Prostate gland (tissue), 2 donors: Measurements from ENCODE around the gene GALNT11.

Experiments
- POLR2A ChIP-seq: fragments of 450-650 bp; IDR thresholded peaks from one replicate; pipeline ENCODE4 v1.6.1; 2016; ENCODE audit warnings: antibody characterized with exemption, mild to moderate bottlenecking
- POLR2AphosphoS5 ChIP-seq: sonication (generic); formaldehyde crosslinking; IDR thresholded peaks from one replicate; pipeline ENCODE4 v1.6.1; 2017; ENCODE audit warnings: antibody characterized with exemption
- TF ChIP-seq, protein P1 (sequence below), 4 experiments: fragments of 200-600 bp in 2 of 4; fragments of 450-650 bp in 2 of 4; sonication (generic) in 2 of 4; IDR thresholded peaks; 1 replicate in 3 of 4; 2 replicates in 1 of 4; pipeline ENCODE4 v1.5.1; 2016 to 2019; ENCODE audit warnings: antibody characterized with exemption in 4 of 4, mild to moderate bottlenecking in 2 of 4, moderate library complexity in 2 of 4

DNA sequence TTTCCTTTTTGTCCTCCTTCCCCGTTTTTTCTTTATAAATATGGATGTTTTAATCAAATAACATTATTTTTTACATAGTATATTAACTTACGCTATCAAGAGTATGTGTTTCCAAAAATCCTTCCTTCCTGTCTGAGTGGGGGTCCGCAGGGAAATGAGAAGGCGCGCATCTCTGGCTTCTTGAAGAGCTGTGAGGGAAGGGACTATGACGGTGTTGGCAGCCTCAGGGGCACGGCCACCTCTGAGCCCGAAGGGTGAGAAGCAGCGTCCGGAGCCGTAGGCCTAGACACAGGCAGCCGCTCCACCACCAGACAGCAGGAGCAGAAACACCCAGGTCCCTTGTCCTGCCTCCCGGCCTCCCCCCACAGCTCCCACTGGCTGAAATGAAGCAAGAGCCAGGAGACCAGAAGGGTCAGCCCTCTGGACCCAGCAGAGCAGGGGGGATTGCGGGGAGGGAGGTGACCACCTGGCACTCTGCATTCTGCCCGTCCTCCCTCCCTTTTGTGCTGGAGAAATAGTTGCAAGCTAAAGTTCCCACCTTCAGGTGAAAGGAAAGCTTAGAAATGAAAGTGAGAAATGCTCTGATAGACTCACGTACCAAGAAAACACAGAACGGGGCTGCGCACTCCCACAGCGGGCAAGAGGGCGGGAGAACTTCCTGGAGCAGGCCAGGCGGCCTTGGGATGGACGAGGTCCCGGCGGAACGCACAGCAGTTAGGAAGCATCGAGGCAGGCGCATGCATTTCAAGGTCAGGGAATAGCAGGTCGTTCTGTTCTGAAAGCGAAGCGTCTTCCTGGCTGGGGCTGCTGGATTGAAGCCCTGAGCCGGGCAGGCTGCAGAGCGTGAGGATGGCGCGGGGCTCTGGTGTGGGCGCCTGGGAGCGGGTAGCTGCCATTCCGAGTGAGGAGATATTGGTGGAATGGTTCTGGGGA is 105.5 kb downstream of the GALNT11 start:
- TF ChIP-seq, protein P1, sequence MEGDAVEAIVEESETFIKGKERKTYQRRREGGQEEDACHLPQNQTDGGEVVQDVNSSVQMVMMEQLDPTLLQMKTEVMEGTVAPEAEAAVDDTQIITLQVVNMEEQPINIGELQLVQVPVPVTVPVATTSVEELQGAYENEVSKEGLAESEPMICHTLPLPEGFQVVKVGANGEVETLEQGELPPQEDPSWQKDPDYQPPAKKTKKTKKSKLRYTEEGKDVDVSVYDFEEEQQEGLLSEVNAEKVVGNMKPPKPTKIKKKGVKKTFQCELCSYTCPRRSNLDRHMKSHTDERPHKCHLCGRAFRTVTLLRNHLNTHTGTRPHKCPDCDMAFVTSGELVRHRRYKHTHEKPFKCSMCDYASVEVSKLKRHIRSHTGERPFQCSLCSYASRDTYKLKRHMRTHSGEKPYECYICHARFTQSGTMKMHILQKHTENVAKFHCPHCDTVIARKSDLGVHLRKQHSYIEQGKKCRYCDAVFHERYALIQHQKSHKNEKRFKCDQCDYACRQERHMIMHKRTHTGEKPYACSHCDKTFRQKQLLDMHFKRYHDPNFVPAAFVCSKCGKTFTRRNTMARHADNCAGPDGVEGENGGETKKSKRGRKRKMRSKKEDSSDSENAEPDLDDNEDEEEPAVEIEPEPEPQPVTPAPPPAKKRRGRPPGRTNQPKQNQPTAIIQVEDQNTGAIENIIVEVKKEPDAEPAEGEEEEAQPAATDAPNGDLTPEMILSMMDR (IDR thresholded peaks at IDR 0.05): no peak
- no peak for TF ChIP-seq POLR2AphosphoS5
- no peak for TF ChIP-seq POLR2A
